Heart left ventricle (tissue), 16 donors: Measurements from ENCODE around the gene RUNX2. TPM values are rescaled to one million over a fixed set of nuclear protein-coding genes. Genes with fewer than 3 reads are reported as not detected.

Source experiments
- ATAC-seq, 4 donors: fragments of 200-7000 bp; cut with Tn5 transposase; one replicate each; pipeline ENCODE4 v1.9.1; 2020 to 2022; ENCODE audit warnings: moderate library complexity in 4 of 4, mild to moderate bottlenecking in 3 of 4, moderate number of reproducible peaks in 1 of 4
- DNase-seq, 5 donors: peaks; one replicate each; pipeline ENCODE4 v3.0.0-alpha.2; 2020
- H3K27ac ChIP-seq, 12 donors: fragments of 200-600 bp; sonication (generic) in 4 of 12; one replicate each; pipeline versions ENCODE4 v1.5.0 to v1.8.0; 2016 to 2022; ENCODE audit warnings: mild to moderate bottlenecking in 2 of 12
- H3K27me3 ChIP-seq, 9 donors: fragments of 200-600 bp; sonication (generic) in 2 of 9; one replicate each; pipeline versions ENCODE4 v1.5.1 to v1.8.0; 2016 to 2022; ENCODE audit warnings: mild to moderate bottlenecking in 3 of 9
- H3K36me3 ChIP-seq, 9 donors: fragments of 200-600 bp; sonication (generic) in 2 of 9; one replicate each; pipeline versions ENCODE4 v1.5.0 to v1.8.0; 2018 to 2022; ENCODE audit warnings: mild to moderate bottlenecking in 2 of 9
- H3K4me1 ChIP-seq, 12 donors: fragments of 200-600 bp; sonication (generic) in 4 of 12; one replicate each; pipeline versions ENCODE4 v1.5.0 to v1.8.0; 2016 to 2022; ENCODE audit warnings: mild to moderate bottlenecking in 3 of 12
- H3K4me3 ChIP-seq, 12 donors: fragments of 200-600 bp; sonication (generic) in 4 of 12; one replicate each; pipeline versions ENCODE4 v1.5.0 to v1.8.0; 2017 to 2022; ENCODE audit warnings: mild to moderate bottlenecking in 9 of 12, moderate library complexity in 4 of 12
- H3K9me3 ChIP-seq, 12 donors: fragments of 200-600 bp; sonication (generic) in 4 of 12; one replicate each; pipeline versions ENCODE4 v1.5.0 to v1.8.0; 2016 to 2022; ENCODE audit warnings: mild to moderate bottlenecking in 1 of 12
- POLR2A ChIP-seq, 2 donors: fragments of 450-650 bp; IDR thresholded peaks; one replicate each; pipeline ENCODE4 v1.6.1; 2017; ENCODE audit warnings: antibody characterized with exemption in 2 of 2, mild to moderate bottlenecking in 2 of 2, moderate library complexity in 2 of 2
- WGBS, 4 donors: extraction: QIAGEN DNeasy Blood & Tissue Kit in 2 of 4; methylation state at CpG; one replicate each; pipeline versions ENCODE4 v1.1.5 to v1.1.7; 2013 to 2018; 5-methylcytosine and 5-hydroxymethylcytosine counted together
- intact Hi-C, 10 donors: fragments of 100-400 bp; cut with DNase I; formaldehyde crosslinking; loops; one replicate each; pipeline versions ENCODE4 v1.11.1 to v1.14.2; 2022
- polyA plus RNA-seq, 2 donors: library from polyadenylated mRNA; stranded (reverse); fragments of 200-250 nt; gene quantifications; one replicate each; pipeline ENCODE4 v1.2.3, GENCODE V29; 2013
- total RNA-seq, 9 donors: library from RNA; depleted of rRNA in 2 of 9; stranded (reverse); fragments of >200 nt in 2 of 9; fragmentation: NEBNext Ultra II Directional in 3 of 9; extraction: Animal tissue kit (Norgen Biotek cat#: 25700) in 3 of 9; gene quantifications; one replicate each; pipeline versions ENCODE4 v1.1.0 to v1.2.4, GENCODE V29; 2016 to 2023
- TF ChIP-seq, protein P1 (sequence below), 12 donors: fragments of 200-600 bp; sonication (generic) in 4 of 12; IDR thresholded peaks; one replicate each; pipeline versions ENCODE4 v1.5.0 to v1.8.0; 2018 to 2022; ENCODE audit warnings: antibody characterized with exemption in 12 of 12, mild to moderate bottlenecking in 5 of 12
- donor health status: ischemic (EF 13 %, LVEDD 7.1; RV severe dilation, severe dysfunction).
- donor health status: healthy with polysubstance abuse.
- donor health status: DM: no; HTN: yes; CAD: no.
- donor health status: DM: no; HTN: no; CAD: no.
- donor health status: ischemic (EF 25% LVEDD 6.9; RV normal size, moderate dysfunction).
- donor health status: ischemic (EF 25% LVEDD 5.7; RV mildly dilated, moderate dysfunction).
- donor health status: healthy.
- donor health status: DM: yes; HTN: yes; CAD: no.
- donor health status: ischemic (EF 35%, LVEDD 5.7; RV mildly dilated, moderate dysfunction).
- donor health status: nonischemic (EF 11% LVEDD 7.7; RV severe dilation, severe dysfunction).
- donor health status: DM: yes; HTN: yes; CAD: no.
- donor health status: PGD.
- donor health status: ischemic (EF 29% LVEDD 5.4; RV normal size, mild dysfunction).
- donor health status: nonischemic (EF 23%, LVEDD 6.1; RV moderate dilation, normal function).

RUNX2 gene
- total and polyA plus RNA-seq, 11 donors, result 0.37 to 3.1 (median 2.0) TPM

DNA sequence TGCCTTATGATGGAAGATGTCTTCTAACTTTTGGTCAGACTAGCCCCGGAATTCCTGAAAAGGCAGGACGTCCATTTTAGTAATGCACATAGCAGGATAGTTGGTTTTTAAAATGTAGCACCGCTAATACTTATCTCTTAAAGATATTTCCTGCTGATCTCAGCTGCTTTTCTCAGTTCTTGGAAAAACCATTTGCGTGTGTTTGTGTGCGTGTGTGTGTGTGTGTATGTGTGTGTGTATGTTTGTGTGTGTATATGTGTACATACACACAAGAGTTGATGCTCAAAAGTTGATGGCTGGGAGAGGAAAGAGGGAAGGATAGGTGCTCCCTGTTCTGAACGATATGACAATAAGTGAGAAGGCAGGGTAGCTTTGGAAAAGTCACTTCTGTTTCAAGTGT lies 111.3 kb downstream of the RUNX2 start:
- no peak overlapping the region for H3K4me3 ChIP-seq
- intact Hi-C loops, result no loop called here
- DNase-seq, result no peak
- no peak for TF ChIP-seq POLR2A (IDR thresholded peaks at IDR 0.05)
- TF ChIP-seq, protein P1, sequence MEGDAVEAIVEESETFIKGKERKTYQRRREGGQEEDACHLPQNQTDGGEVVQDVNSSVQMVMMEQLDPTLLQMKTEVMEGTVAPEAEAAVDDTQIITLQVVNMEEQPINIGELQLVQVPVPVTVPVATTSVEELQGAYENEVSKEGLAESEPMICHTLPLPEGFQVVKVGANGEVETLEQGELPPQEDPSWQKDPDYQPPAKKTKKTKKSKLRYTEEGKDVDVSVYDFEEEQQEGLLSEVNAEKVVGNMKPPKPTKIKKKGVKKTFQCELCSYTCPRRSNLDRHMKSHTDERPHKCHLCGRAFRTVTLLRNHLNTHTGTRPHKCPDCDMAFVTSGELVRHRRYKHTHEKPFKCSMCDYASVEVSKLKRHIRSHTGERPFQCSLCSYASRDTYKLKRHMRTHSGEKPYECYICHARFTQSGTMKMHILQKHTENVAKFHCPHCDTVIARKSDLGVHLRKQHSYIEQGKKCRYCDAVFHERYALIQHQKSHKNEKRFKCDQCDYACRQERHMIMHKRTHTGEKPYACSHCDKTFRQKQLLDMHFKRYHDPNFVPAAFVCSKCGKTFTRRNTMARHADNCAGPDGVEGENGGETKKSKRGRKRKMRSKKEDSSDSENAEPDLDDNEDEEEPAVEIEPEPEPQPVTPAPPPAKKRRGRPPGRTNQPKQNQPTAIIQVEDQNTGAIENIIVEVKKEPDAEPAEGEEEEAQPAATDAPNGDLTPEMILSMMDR (IDR thresholded peaks at IDR 0.05), result no peak
- no peaks in the 10 kb centered on the region for H3K36me3 ChIP-seq
- no peaks in the 10 kb centered on the region for H3K27me3 ChIP-seq
- H3K27ac ChIP-seq, result no peak overlapping the region
- no peaks in the 10 kb centered on the region for H3K9me3 ChIP-seq
- no peak for ATAC-seq
- peaks cover 0 to 57% (median 6%) of the 10 kb centered on the region in 12 donors for H3K4me1 ChIP-seq
- WGBS, 4 donors, result 84 to 89% (median 86%) methylated on average over 6 of the region's 6 CpGs

DNA sequence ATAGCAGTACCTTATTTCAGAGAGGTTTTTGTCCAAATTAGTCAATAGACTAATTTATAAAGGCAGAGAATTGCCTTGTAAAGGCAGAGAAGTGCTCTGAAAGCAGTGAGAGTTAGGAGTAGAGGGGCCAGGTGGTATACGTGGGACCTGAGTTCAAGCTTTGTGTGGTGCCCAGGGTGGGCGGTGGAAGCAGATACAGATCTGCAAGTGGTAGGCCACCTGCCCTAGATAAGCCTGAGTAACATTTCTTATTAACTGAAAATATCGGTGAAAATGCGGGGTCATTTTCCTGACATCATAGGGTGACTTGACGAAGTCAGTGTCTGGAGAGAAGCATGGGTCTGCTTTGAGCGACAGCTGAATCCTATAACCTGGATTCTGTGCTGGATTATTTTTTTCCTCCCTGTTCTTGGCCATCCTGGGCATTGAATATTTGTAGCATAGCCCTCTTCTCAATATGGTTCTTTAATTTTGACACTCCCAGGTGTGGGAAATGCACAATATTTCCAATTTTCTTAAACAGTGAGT lies 111.8 kb downstream of the RUNX2 start:
- ATAC-seq (no peak), DNase-seq (no peak)
- no peak overlapping the region for H3K27ac ChIP-seq
- no peaks in the 10 kb centered on the region for H3K27me3 ChIP-seq
- no peak overlapping the region for H3K4me3 ChIP-seq
- H3K9me3 ChIP-seq, result no peaks in the 10 kb centered on the region
- intact Hi-C loops, result no loop called here
- peaks cover 0 to 57% (median 6%) of the 10 kb centered on the region in 12 donors for H3K4me1 ChIP-seq
- TF ChIP-seq POLR2A (IDR thresholded peaks at IDR 0.05), result no peak
- TF ChIP-seq, protein P1 (IDR thresholded peaks at IDR 0.05), result no peak
- WGBS, 4 donors, result 87 to 96% (median 95%) methylated on average over 6 of the region's 6 CpGs
- no peaks in the 10 kb centered on the region for H3K36me3 ChIP-seq

DNA sequence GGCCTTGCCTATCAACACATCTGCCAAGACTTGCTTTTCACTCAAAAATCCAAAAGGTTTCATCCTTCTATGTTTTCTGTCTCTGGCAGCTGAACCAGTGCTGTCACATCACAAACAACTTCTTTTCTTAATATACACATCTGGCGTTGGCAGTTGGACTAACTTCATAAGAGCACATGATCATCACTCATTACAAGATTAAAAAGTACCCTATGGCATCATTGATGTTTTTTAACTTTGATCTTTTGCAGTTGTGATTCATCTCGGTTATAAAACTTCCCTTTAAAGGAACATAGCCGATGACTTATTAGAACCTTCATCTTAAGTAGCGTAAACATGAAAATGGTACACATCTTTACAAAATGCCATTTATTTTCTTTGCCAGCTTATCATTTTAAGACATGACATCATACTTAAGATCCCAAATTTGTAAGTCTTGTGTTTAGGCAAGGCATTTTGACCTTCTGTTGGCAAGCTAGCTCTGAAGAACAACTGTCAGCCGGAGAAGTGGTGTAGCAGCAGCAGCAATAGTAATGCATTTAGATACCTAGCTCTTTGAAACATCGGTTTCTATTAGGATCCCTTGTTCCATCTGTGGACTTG lies 113.8 kb downstream of the RUNX2 start:
- Histone ChIP-seq H3K36me3 (no peaks in the 10 kb centered on the region), H3K9me3 (no peaks in the 10 kb centered on the region), H3K27ac (no peak overlapping the region), H3K4me3 (no peak overlapping the region), H3K27me3 (no peaks in the 10 kb centered on the region), H3K4me1 (peaks cover 6 to 57% (median 18%) of the 10 kb centered on the region in 12 donors)
- ATAC-seq (no peak), DNase-seq (no peak)
- intact Hi-C loops, result no loop called here
- WGBS, 4 donors, result 84 to 89% (median 86%) methylated on average over 6 of the region's 6 CpGs
- TF ChIP-seq, protein P1 (IDR thresholded peaks at IDR 0.05), result no peak
- no peak for TF ChIP-seq POLR2A (IDR thresholded peaks at IDR 0.05)

DNA sequence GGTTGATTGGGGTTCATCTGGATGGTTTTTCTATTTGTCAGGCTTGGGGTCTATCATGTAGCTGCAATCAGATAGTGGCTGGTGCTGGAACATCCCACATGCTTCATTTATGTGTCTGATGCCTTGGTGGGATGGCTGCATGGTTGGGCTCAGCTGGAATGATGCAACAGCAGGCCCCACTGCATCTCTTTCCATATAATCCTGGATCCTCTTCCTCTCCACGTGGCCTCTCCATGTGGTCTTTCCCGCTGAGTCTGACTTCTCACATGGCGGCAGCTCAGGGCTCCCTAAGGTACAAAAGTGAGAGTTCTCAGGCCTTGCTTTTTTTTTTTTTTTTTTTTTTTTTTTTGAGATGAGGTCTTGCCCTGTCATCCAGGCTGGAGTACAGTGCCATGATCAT lies 114.6 kb downstream of the RUNX2 start:
- peaks cover 2 to 57% (median 20%) of the 10 kb centered on the region in 12 donors for H3K4me1 ChIP-seq
- no peak overlapping the region for H3K4me3 ChIP-seq

More for the DNA sequence above, 114.6 kb downstream of the RUNX2 start:
- intact Hi-C loops, result no loop called here
- no peaks in the 10 kb centered on the region for H3K36me3 ChIP-seq
- no peaks in the 10 kb centered on the region for H3K9me3 ChIP-seq
- no peak overlapping the region for H3K27ac ChIP-seq
- ATAC-seq (no peak), DNase-seq (no peak)
- TF ChIP-seq, protein P1 (IDR thresholded peaks at IDR 0.05), result no peak
- no peak for TF ChIP-seq POLR2A (IDR thresholded peaks at IDR 0.05)
- H3K27me3 ChIP-seq, result no peaks in the 10 kb centered on the region
- 84 to 92% (median 86%) methylated on average over 3 of the region's 3 CpGs for WGBS, 4 donors
